ENCODE data around the gene HTT-AS. TPM values are rescaled to one million over a fixed set of nuclear protein-coding genes. Genes with fewer than 3 reads are reported as not detected.

HTT-AS gene
- total RNA-seq, 1 experiment from 2014 or later: not detected

GRCh38 chr4:3074846-3075651 is 711 bp upstream of the HTT-AS start:
- peak overlapping the region; percentile 83 for H3K27ac ChIP-seq (ENCODE audit: low read depth, low read length, poor library complexity, severe bottlenecking)
- H3K4me1 ChIP-seq (ENCODE audit: insufficient read depth, low read length, poor library complexity, severe bottlenecking): peaks cover 10% of the 10 kb centered on the region
- no peaks in the 10 kb centered on the region for H3K36me3 ChIP-seq (ENCODE audit: insufficient read depth, low read length, poor library complexity, severe bottlenecking)
- intact Hi-C loops (cut with micrococcal nuclease; ENCODE audit: unreplicated experiment): no loop called here
- DNase-seq (ENCODE audit: low spot score): peak; percentile 83
- no peaks in the 10 kb centered on the region for H3K27me3 ChIP-seq (replicated peaks; ENCODE audit: insufficient read depth, low read depth, low read length, poor library complexity)
- no TSS peak for BruUV-seq (replicated peaks)
- CTCF ChIA-PET: no interaction called here
- TF ChIP-seq EZH2 (IDR thresholded peaks at IDR 0.05; ENCODE audit: borderline replicate concordance, low read depth, low read length, poor library complexity, severe bottlenecking) (no peak), CTCF (conservative IDR thresholded peaks at IDR 0.05; ENCODE audit: low read depth, low read length) (no peak)
- POLR2A ChIA-PET (ENCODE audit: low non-redundant PET): interaction anchor here (0.8 kb wide), 1 partner anchor 12 kb away, joined by 3 read pairs; no protein-coding TSS in a partner anchor
- H3K9me3 ChIP-seq (ENCODE audit: low read depth, low read length, poor library complexity, severe bottlenecking): no peaks in the 10 kb centered on the region
- peak overlapping the region; percentile 94 for H3K4me3 ChIP-seq (ENCODE audit: low read depth, low read length, poor library complexity, severe bottlenecking)

GRCh38 chr4:3073158-3074077 is 920 bp downstream of the HTT-AS start:
- peak overlapping the region; percentile 76 for H3K27ac ChIP-seq (ENCODE audit: low read depth, low read length, poor library complexity, severe bottlenecking)
- H3K9me3 ChIP-seq (ENCODE audit: low read depth, low read length, poor library complexity, severe bottlenecking): no peaks in the 10 kb centered on the region
- H3K27me3 ChIP-seq (replicated peaks; ENCODE audit: insufficient read depth, low read depth, low read length, poor library complexity): no peaks in the 10 kb centered on the region
- peaks cover 10% of the 10 kb centered on the region for H3K4me1 ChIP-seq (ENCODE audit: insufficient read depth, low read length, poor library complexity, severe bottlenecking)
- no TSS peak for BruUV-seq (replicated peaks)
- peak; percentile 88 for DNase-seq (ENCODE audit: low spot score)
- CTCF ChIA-PET: no interaction called here
- intact Hi-C loops (cut with micrococcal nuclease; ENCODE audit: unreplicated experiment): no loop called here
- H3K36me3 ChIP-seq (ENCODE audit: insufficient read depth, low read length, poor library complexity, severe bottlenecking): no peaks in the 10 kb centered on the region
- no peak for TF ChIP-seq EZH2 (IDR thresholded peaks at IDR 0.05; ENCODE audit: borderline replicate concordance, low read depth, low read length, poor library complexity, severe bottlenecking)
- H3K4me3 ChIP-seq (ENCODE audit: low read depth, low read length, poor library complexity, severe bottlenecking): peak overlapping the region; percentile 53
- POLR2A ChIA-PET (ENCODE audit: low non-redundant PET): no interaction called here

GRCh38 chr4:3071811-3072210 is 2.5 kb downstream of the HTT-AS start:
- Histone ChIP-seq H3K27me3 (replicated peaks; ENCODE audit: insufficient read depth, low read depth, low read length, poor library complexity) (no peaks in the 10 kb centered on the region), H3K4me3 (ENCODE audit: low read depth, low read length, poor library complexity, severe bottlenecking) (no peak overlapping the region), H3K9me3 (ENCODE audit: low read depth, low read length, poor library complexity, severe bottlenecking) (no peaks in the 10 kb centered on the region), H3K4me1 (ENCODE audit: insufficient read depth, low read length, poor library complexity, severe bottlenecking) (peaks cover 10% of the 10 kb centered on the region), H3K27ac (ENCODE audit: low read depth, low read length, poor library complexity, severe bottlenecking) (no peak overlapping the region), H3K36me3 (ENCODE audit: insufficient read depth, low read length, poor library complexity, severe bottlenecking) (no peaks in the 10 kb centered on the region)
- ChIA-PET POLR2A (ENCODE audit: low non-redundant PET) (no interaction called here), CTCF (no interaction called here)
- no TSS peak for BruUV-seq (replicated peaks)
- intact Hi-C loops (cut with micrococcal nuclease; ENCODE audit: unreplicated experiment): no loop called here
- no peak for DNase-seq (ENCODE audit: low spot score)
- no peak for TF ChIP-seq EZH2 (IDR thresholded peaks at IDR 0.05; ENCODE audit: borderline replicate concordance, low read depth, low read length, poor library complexity, severe bottlenecking)
- TF ChIP-seq CTCF (conservative IDR thresholded peaks at IDR 0.05; ENCODE audit: low read depth, low read length): no peak
